ENCODE results near the gene ABHD8. TPM values are rescaled to one million over a fixed set of nuclear protein-coding genes. Genes with fewer than 3 reads are reported as not detected.

Gene ABHD8
- total and polyA plus RNA-seq, 3 donors from 2014 or later, result 27.1 to 70.7 (median 49.1) TPM

- TF ChIP-seq, protein P1, sequence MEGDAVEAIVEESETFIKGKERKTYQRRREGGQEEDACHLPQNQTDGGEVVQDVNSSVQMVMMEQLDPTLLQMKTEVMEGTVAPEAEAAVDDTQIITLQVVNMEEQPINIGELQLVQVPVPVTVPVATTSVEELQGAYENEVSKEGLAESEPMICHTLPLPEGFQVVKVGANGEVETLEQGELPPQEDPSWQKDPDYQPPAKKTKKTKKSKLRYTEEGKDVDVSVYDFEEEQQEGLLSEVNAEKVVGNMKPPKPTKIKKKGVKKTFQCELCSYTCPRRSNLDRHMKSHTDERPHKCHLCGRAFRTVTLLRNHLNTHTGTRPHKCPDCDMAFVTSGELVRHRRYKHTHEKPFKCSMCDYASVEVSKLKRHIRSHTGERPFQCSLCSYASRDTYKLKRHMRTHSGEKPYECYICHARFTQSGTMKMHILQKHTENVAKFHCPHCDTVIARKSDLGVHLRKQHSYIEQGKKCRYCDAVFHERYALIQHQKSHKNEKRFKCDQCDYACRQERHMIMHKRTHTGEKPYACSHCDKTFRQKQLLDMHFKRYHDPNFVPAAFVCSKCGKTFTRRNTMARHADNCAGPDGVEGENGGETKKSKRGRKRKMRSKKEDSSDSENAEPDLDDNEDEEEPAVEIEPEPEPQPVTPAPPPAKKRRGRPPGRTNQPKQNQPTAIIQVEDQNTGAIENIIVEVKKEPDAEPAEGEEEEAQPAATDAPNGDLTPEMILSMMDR (IDR thresholded peaks at IDR 0.05), result no peak
- no peak for TF ChIP-seq POLR2A (IDR thresholded peaks at IDR 0.05)
- Histone ChIP-seq H3K9me3 (no peaks in the 10 kb centered on the region), H3K27ac (no peak overlapping the region), H3K27me3 (no peaks in the 10 kb centered on the region), H3K36me3 (ENCODE audit: low read depth, missing control alignments) (no peaks in the 10 kb centered on the region), H3K4me1 (no peaks in the 10 kb centered on the region), H3K4me3 (no peak overlapping the region)
- intact Hi-C loops (cut with DNase I; ENCODE audit: low total_unique reads), result no loop called here
- DNase-seq, result no peak
- 73 to 86% methylated on average over 17 to 18 of the region's 18 CpGs for WGBS, 2 donors
Observed at GRCh38 chr19:17255150-17255621, 48.0 kb downstream of the ABHD8 start.

GRCh38 chr19:17254636-17255035, 48.6 kb downstream of the ABHD8 start:
- H3K4me1 ChIP-seq, result no peaks in the 10 kb centered on the region
- TF ChIP-seq POLR2A (IDR thresholded peaks at IDR 0.05), result no peak
- TF ChIP-seq, protein P1 (IDR thresholded peaks at IDR 0.05), result no peak
- intact Hi-C loops (cut with DNase I; ENCODE audit: low total_unique reads), result no loop called here
- H3K36me3 ChIP-seq (ENCODE audit: low read depth, missing control alignments), result no peaks in the 10 kb centered on the region
- no peaks in the 10 kb centered on the region for H3K27me3 ChIP-seq
- no peaks in the 10 kb centered on the region for H3K9me3 ChIP-seq
- DNase-seq, result no peak
- no peak overlapping the region for H3K4me3 ChIP-seq
- 91 to 92% methylated on average over 10 of the region's 10 CpGs for WGBS, 2 donors
- H3K27ac ChIP-seq, result no peak overlapping the region

DNA sequence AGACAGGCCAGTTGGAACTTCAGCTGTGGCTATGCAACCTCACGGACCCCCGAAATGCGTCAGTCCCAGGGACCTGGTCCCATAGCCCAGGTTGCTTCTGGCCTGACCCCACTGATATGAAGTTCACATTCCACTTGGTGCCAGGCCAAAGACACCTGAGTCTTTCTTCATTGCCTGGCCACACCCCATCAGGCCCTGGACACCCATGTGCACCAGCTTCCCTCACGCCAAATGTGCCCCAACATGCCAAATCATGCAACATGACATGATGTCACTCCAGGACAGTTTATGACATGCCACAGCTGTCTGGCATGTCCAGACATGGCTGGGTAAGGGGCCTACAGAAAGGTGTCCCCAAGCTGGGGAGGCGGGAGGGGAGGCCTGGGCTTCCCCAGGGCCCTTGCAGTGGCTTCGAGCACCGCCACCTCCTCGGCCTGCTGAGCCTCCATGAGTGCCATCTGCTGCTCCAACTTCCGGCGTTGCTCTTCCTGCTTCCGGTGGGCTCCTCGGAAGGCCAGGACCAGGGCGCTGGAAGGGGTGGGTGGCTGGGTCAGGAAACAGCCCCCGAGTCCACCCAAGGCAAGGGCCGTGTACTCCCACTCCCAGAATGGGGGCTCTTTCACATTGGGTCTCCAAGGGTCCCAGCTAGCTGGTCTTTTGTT, 53.2 kb downstream of the ABHD8 start:
- no peak overlapping the region for H3K27ac ChIP-seq
- no peak for DNase-seq
- peaks cover 13% of the 10 kb centered on the region for H3K4me1 ChIP-seq
- no peaks in the 10 kb centered on the region for H3K9me3 ChIP-seq
- WGBS, 2 donors, result 81 to 88% methylated on average over 13 to 14 of the region's 15 CpGs
- no peaks in the 10 kb centered on the region for H3K36me3 ChIP-seq (ENCODE audit: low read depth, missing control alignments)
- H3K27me3 ChIP-seq, result no peaks in the 10 kb centered on the region
- TF ChIP-seq POLR2A (IDR thresholded peaks at IDR 0.05), result no peak
- TF ChIP-seq, protein P1 (IDR thresholded peaks at IDR 0.05), result no peak
- intact Hi-C loops (cut with DNase I; ENCODE audit: low total_unique reads), result no loop called here
- H3K4me3 ChIP-seq, result no peak overlapping the region

DNA sequence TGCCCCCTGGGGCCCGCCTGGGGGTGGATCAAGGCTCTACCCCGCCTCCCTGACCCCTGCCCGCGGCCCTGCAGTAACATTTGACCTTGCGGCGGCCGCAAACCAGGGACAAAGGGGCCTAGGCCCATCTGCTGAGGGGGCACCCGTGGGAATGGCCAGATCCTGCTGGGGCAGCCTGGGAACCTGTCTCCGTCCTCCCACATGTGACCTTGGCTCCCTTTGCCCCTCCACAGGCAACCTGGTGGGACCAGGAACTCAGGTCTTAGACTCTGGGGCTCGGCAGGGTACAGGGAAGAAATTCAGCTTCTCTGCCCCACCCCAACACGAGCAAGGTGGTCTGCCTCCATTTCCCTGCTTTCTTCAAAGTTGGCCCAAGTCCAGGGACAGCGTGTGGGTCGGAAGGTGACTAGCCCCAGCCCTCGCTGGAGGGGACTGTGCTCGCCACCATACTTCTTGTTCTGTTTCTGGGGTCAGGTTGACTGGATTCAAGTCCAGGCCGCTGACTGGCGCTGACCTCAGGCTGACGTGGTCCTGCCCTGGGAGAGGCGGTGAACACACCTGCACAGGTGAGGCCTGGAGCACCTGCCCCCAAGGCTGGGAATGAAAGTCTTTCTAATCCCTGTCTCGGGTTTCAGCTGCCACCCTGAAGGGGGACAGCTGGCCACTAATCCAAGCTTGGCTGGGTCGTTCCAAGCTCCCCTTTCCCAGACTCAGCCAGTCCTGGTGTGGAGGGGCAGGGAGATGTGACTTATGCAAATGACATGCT, 55.0 kb downstream of the ABHD8 start:
- Histone ChIP-seq H3K27ac (no peak overlapping the region), H3K27me3 (no peaks in the 10 kb centered on the region), H3K4me3 (no peak overlapping the region), H3K36me3 (ENCODE audit: low read depth, missing control alignments) (no peaks in the 10 kb centered on the region), H3K4me1 (peaks cover 19% of the 10 kb centered on the region), H3K9me3 (no peaks in the 10 kb centered on the region)
- 60 to 70% methylated on average over 19 to 21 of the region's 21 CpGs for WGBS, 2 donors
- TF ChIP-seq, protein P1 (IDR thresholded peaks at IDR 0.05), result no peak
- TF ChIP-seq POLR2A (IDR thresholded peaks at IDR 0.05), result no peak
- DNase-seq, result no peak
- intact Hi-C loops (cut with DNase I; ENCODE audit: low total_unique reads), result no loop called here

All from testis (tissue), 3 donors.